Eye (tissue), 1 donor: ENCODE measurements around the gene SPRR1A.
A peak's percentile ranks its signal among the peaks of the same experiment; 100 is the strongest.

Experiments used
- DNase-seq: peaks from one replicate; pipeline ENCODE4 v3.0.0-alpha.2; 2015

The SPRR1A gene

DNA sequence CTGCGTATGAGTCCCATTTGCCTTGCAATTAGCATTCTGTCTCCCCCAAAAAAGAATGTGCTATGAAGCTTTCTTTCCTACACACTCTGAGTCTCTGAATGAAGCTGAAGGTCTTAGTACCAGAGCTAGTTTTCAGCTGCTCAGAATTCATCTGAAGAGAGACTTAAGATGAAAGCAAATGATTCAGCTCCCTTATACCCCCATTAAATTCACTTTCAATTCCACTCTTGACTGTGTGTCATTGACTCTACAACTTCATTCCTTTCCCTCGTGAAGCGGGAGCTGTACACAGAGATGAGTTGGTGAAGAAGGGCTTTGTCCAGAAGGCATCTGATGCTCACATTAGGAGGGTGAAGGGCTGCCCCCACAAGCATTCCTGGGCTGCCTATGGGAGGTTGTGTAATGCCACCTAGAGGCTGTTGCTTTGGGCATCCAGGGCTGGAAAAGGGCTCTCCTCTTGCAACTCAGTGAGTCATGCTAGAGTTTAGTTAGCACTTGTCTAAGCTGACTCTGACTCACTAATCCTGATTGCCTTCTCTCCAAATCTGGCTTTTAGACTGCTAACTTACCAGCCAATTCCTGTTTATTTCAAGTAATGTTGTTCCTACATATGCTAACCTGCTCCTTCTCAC lies 48.9 kb downstream of the SPRR1A start:
- DNase-seq = peak; percentile 20

DNA sequence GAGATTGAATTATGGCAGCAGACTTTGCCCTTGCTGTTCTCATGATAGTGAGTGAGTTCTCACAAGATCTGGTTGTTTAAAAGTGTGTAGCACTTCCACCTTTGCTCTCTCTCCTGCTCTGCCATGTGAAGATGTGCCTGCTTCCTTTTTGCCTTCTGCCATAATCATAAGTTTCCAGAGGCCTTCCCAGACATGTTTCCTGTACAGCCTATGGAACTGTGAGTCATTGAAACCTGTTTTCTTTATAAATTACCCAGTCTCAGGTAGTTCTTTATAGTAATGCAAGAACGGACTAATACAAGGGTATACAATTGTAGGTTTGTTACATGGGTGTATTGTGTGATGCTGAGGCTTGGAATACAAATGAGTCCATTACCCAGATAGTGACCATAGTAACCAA lies 51.3 kb downstream of the SPRR1A start:
- no peak for DNase-seq
